Fibroblast of lung (primary cell): ENCODE measurements around the gene SMG6.
"Not testable (repeated sequence)": the region's sequence is repeated elsewhere in the genome, so short reads cannot be mapped to it uniquely, and the experiment has no call there.

Experiments used
- EZH2 ChIP-seq: IDR thresholded peaks from 2 replicates; pipeline ENCODE4 v1.5.1; 2012; ENCODE audit warnings: low read length, control low read depth, mild to moderate bottlenecking; ENCODE audit errors: missing control alignments
- TF ChIP-seq, protein P1 (sequence below), 2 donors: IDR thresholded peaks in 1 of 2; conservative IDR thresholded peaks in 1 of 2; 1 replicate in 1 of 2; 2 replicates in 1 of 2; pipeline ENCODE4 v1.5.1; 2011 to 2012; ENCODE audit warnings: low read length in 2 of 2, control low read depth in 1 of 2, inconsistent platforms in 1 of 2, low read depth in 1 of 2, mild to moderate bottlenecking in 1 of 2

DNA sequence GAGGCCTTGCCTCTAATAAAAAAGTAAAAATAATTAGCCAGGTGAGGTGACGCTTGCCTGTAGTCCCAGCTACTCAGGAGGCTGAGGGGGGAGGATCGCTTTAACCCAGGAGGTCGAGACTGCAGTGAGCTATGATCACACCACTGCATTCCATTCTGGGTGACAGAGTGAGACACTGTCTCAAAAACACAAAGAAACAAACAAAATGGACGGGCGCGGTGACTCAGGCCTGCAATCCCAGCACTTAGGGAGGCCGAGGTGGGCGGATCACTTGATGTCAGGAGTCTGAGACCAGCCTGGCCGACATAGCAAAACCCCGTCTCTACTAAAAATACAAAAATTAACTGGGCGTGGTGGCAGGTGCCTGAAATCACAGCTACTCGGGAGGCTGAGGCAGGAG is 137.9 kb downstream of the SMG6 start:
- TF ChIP-seq, protein P1, sequence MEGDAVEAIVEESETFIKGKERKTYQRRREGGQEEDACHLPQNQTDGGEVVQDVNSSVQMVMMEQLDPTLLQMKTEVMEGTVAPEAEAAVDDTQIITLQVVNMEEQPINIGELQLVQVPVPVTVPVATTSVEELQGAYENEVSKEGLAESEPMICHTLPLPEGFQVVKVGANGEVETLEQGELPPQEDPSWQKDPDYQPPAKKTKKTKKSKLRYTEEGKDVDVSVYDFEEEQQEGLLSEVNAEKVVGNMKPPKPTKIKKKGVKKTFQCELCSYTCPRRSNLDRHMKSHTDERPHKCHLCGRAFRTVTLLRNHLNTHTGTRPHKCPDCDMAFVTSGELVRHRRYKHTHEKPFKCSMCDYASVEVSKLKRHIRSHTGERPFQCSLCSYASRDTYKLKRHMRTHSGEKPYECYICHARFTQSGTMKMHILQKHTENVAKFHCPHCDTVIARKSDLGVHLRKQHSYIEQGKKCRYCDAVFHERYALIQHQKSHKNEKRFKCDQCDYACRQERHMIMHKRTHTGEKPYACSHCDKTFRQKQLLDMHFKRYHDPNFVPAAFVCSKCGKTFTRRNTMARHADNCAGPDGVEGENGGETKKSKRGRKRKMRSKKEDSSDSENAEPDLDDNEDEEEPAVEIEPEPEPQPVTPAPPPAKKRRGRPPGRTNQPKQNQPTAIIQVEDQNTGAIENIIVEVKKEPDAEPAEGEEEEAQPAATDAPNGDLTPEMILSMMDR (conservative IDR thresholded peaks at IDR 0.05 in 1 of 2, IDR thresholded peaks at IDR 0.05 in 1 of 2; ENCODE audit: low read depth in 1 of 2, low read length in 2 of 2): not testable (repeated sequence)
- not testable (repeated sequence) for TF ChIP-seq EZH2
